NCI-H526 (cell line): Measurements from ENCODE around the gene TANGO2.

ENCODE experiments used
- DNase-seq, 2 experiments: peaks; one replicate each; lab custom pipeline; 2025; lab: John Stamatoyannopoulos, UW

The TANGO2 gene

DNA sequence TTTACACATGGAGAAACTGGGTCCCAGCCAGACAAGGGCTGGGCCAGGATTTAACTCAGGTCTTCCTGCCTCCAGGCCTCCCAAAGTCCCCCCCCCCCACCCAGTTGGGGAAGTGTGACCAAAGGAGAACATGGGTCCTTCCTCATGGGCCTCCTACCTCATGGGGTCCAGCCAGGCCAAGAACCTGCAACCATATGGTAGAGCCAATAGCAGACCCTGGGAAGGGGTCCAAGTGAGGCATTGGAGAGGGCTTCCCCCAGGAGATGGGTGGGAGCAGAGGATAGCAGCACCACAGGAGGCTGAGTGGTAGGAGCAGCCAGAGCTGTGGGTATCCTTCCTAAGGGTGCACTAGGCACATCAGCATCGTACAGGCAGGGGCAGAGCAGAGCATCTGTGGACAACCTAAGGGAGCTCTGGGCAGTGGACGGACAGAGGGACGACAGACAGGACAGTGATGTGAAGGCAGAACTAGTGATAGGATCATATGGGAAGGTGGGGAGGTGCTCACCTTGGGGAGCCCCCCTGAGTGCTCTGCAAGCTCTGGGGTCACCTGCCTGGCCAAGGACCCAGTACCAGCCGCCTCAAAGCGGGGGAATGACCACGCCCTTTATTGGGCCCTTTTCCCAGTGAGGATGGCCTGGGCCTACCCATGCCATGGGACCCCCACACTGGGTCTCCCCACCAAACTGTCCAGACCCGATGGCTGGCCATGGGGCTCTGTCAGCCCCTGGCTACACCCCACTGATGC is 8.7 kb upstream of the TANGO2 start:
- DNase-seq = no peak

DNA sequence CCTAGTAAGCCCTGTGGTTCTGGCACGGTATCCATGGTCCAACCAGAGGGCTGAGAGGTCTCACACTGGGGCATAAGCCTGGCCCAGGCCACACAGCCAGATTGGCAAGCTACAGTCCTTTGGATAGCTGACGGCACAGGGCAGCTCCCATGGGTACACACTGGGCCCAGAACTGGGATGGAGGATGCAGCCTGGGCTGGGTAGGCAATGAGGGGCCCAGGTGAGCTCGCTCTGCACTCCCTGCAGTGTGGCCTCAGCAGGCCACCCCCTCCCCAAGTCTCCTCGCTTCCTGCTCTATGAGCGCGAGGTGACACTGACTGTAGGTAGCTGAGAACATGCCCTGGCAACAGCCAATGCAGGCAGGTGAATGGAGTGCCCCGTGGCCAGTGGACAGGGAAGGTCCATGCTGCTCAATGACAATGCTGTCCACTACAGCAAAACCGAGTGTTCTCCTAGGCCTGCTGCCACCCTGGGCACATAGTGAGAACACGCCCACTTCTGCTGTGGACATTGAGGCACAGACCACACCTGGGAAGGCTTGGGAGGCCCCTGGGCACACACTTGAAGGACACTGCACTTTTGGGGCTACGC is 8.1 kb upstream of the TANGO2 start:
- DNase-seq = no peak

DNA sequence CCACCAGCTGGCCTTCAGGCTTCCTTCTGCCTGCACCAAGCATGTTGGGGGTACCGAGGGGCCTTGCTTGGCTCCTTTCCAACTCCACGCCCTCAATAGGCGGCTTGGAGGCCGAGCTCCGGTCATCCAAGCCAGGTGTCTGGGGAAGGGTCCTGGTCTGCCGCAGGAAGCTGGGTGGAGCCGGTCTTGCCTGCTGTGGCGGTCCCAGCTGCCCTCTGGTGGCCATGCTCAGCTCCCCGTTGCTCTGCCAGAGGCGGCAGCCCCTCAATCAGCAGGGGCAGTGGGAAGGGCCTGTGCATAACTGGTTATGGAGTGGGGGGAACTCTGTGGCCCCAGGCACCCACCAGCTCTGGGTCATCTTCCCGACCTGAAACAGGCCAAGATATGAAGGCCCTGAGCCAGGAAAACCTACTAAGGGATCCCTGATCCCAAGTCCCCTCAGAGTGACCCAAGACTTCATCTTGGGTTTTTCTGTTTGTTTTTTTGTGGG is 7.5 kb upstream of the TANGO2 start:
- DNase-seq = peak in 1 of 2 experiments; percentile 40

GRCh38 chr22:20014526-20015186 is 6.3 kb upstream of the TANGO2 start:
- DNase-seq = no peak

GRCh38 chr22:20015187-20015625 is 5.7 kb upstream of the TANGO2 start:
- no peak for DNase-seq

DNA sequence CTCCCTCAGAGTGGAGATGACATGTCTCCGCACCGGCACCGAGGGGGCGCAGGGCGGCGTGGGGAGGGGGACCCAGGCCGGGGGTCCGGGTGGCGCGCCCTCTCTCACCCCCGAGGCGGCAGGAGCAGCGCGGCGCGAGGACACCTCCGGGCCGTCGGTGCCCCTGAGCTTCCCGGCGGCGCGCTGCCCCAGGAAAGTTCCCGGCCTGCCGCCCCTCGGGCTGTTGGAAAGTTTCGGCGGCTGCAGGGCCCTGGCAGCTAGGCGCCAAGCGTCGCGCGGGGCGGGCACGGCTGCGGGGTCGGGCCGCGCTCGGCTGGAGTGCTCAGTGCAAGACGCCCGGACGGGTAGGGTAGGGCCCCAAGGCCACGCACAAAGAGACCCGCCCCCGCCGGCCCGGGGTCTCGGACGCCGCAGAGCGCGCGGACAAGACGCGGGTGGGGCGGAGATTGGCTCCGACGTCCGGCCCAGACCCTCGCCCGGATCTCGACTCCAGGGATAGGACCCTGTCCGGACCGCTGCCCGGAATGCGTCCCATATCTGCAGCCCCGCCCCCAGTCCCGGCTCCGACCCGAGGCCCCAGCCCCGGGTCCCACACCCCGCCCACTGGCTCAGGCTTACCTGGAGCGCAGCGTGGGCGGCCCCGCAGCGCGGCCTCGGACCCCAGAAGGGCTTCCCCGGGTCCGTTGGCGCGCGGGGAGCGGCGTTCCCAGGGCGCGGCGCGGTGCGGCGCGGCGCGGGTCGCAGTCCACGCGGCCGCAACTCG is 4.8 kb upstream of the TANGO2 start:
- DNase-seq = peak in 1 of 2 experiments; percentile 75

DNA sequence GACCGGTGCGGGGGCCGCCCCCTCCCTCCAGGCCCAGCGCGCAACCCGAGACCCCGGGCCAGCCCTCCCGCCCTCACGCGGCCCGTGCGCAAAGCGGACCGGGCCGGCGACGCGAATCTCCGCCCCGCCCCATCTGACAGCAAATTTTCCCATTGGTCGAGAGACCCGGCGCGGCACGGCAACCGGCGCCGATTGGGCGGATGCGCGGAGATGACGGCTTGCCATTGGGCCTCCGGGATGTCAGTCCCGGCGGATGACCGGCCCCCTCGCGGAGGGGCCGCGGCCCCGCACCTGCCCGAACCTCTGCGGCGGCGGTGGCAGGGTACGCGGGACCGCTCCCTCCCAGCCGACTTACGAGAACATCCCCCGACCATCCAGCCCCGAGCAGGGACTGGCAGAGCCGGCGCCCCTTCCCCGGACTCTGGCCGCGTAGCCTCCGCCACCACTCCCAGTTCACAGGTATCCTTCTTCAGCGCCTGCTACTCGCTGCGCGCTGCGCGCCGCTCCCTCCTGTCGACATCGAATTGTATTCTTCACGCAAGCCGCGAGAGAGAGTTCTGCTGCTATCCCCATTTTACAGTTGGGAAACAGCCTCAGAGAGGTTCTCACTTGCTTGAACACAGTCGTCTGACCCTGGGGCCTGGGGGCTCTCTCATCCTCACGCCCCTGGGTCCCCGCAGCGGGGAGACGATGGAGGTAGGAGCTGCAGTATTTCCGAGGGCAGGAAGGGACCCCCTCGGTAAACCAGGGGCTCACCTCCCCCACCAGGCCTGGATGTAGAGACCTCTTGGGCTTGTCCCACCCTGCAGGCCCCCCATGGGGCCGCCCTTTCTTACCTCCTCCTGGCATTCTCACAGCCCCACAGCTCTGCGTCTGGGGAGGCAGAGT is 3.9 kb upstream of the TANGO2 start, which contains the start of gene ARVCF:
TSS of gene ARVCF (minus strand) at position 90 of the 888 bp plus-strand sequence. CDS start 26,029 bp downstream, outside the sequence.
- peak; percentile 32 to 93 for DNase-seq

DNA sequence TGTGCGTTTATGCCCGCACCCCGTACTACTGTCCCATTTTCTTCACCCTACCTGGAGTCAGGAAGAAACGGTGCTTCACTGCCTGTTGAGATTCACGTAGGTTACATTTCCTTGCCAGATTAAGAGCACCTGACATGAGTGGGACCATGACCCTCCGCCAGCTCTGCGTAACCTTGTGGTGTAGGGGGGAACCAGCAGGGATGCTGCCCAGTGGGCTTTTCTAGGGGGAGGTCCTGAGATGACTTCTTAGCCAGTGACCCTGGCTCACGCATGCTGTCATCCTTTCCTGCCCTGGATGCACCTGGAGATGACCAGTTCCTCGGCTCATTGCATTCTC is 3.3 kb upstream of the TANGO2 start:
- no peak for DNase-seq

- no peak for DNase-seq
These were observed 2.9 kb upstream of the TANGO2 start for GRCh38 chr22:20018001-20018400.

GRCh38 chr22:20019661-20020532 is 1.0 kb upstream of the TANGO2 start:
- DNase-seq = no peak

- peak in 1 of 2 experiments; percentile 43 for DNase-seq
These were observed 579 bp downstream of the TANGO2 start for GRCh38 chr22:20021196-20022181.

GRCh38 chr22:20022231-20022977 is 1.5 kb downstream of the TANGO2 start:
- no peak for DNase-seq

DNA sequence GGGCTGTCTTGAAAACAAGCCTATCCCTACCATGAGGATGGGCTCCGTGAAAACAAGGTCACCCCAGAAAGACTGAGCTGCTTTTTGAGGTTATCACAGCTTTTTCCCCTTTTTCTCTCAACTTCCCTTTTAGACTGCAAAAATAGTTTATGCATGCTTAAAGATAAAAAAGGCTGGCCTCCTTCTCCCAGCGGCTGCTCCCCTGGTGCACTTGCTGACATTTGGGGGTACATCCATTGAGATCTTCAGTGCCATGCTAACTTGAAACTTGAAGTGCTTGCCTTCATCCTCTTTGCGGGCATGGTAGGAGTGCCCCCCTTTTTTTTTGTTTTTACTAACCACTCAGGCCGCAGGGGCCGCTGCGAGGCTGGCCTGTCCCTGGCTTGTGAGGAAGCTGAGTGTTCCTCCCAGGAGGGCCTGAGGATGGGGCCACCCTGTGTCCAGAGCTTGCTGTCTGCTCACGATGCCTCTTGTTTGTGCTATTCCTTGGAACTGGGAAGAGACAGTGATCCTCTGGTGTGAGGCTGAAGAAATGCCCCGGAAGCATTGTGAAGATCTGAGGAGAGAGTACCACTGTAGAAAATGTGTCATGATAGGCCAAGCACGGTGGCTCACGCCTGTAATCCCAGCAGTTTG is 2.2 kb downstream of the TANGO2 start:
- DNase-seq = no peak

DNA sequence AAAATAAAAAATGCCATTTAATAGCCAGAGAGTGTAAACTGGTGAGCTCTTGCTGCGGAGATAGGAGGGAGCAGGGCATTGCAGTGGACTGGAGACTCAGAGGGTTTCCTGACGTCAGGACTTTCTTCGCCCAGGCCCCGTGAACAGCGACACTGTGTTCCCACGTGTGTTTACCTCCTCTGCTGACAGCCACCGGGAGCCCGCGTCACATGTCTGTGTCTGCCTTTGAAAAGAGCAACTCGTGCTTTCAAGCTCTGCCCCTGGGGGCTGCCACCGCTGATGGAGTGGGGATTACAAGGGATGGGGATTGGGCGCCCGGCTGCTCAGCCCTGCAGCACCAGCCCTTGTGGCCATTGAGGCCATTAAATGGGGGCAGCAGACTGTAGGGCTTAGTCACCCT is 3.3 kb downstream of the TANGO2 start:
- no peak for DNase-seq

DNA sequence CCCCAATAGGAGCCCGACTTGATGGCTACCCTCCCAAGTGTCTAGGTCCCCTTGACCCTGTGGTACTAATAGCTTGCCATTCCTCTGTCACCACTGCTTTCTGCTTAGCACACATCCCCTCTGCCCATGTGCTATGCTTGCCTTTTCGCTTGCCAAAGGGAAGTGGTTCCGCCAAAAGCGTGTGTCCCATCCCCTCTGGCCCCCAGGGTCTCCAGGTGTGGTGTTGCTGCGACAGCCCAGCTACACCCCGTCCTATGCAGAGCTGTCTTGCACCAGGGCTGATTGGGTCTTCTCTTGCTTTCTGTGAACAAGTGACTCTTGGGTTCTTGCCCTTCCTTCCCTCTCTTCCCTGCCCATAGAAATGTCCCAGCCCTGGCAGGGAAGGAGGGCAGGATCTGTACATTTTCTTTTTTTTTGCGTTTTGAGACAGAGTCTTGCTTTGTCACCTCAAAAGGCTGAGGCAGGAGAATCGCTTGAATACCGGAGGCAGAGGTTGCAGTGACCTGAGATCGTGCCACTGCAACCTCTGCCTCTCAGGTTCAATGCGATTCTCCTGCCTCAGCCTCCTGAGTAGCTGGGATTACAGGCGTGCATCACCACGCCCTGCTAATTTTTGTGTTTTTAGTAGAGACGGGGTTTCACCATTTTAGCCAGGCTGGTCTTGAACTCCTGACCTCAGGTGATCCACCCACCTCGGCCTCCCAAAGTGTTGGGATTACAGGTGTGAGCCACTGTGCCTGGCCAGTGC is 3.9 kb downstream of the TANGO2 start:
- DNase-seq = no peak

GRCh38 chr22:20025401-20026203 is 4.7 kb downstream of the TANGO2 start:
- DNase-seq = no peak
